H1 (cell line): Measurements from ENCODE around the gene XIRP1. TPM values are rescaled to one million over a fixed set of nuclear protein-coding genes. Genes with fewer than 3 reads are reported as not detected.

ENCODE experiments used
- CHD7 ChIP-seq: fragments of 300-600 bp; sonication (generic); IDR thresholded peaks from 2 replicates; pipeline ENCODE4 v1.7.1; 2012; ENCODE audit warnings: low read length, moderate library complexity, mild to moderate bottlenecking, inconsistent platforms; ENCODE audit not compliant: insufficient replicate concordance
- JUN ChIP-seq: IDR thresholded peaks from 2 replicates; pipeline ENCODE4 v1.6.1; 2011; ENCODE audit warnings: low read depth, mild to moderate bottlenecking, improper control_type of control experiment, low read length
- RNF2 ChIP-seq: fragments of 200-900, 300-1000 bp; sonication (generic); IDR thresholded peaks from 2 replicates; pipeline ENCODE4 v1.7.1; 2016; ENCODE audit warnings: borderline replicate concordance, low read depth, mild to moderate bottlenecking, antibody characterized with exemption, low read length; ENCODE audit not compliant: poor library complexity, severe bottlenecking; ENCODE audit errors: missing control alignments
- SIX5 ChIP-seq: IDR thresholded peaks from 2 replicates; pipeline ENCODE4 v1.6.1; 2011; ENCODE audit warnings: mild to moderate bottlenecking, low read depth, low read length
- TAF1 ChIP-seq: IDR thresholded peaks from 2 replicates; pipeline ENCODE4 v1.6.1; 2011; ENCODE audit warnings: mild to moderate bottlenecking, low read depth, low read length
- polyA plus RNA-seq, 7 experiments: library from polyadenylated mRNA; depleted of rRNA in 3 of 7; stranded (reverse) in 5 of 7; unstranded in 2 of 7; fragments of >200 nt in 5 of 7; fragments of 200-250 nt in 2 of 7; gene quantifications; 1 replicate in 5 of 7; 2 replicates in 1 of 7; 4 replicates in 1 of 7; pipeline versions ENCODE4 v1.2.1 to v1.2.3, GENCODE V29; 2011 to 2013; ENCODE audit warnings: missing spikeins in 2 of 7, mixed read lengths in 2 of 7
- total RNA-seq: library from RNA; stranded (reverse); fragmentation: NEBNext Ultra II Directional; extraction: Animal tissue kit (Norgen Biotek cat#: 25700); gene quantifications from 2 replicates; pipeline ENCODE4 v1.2.1, GENCODE V29; 2021

XIRP1 gene
- total and polyA plus RNA-seq, 2 of the 8 experiments (the other 6 are each of a cell fraction or from before 2014, with no cell fraction given) = not detected

DNA sequence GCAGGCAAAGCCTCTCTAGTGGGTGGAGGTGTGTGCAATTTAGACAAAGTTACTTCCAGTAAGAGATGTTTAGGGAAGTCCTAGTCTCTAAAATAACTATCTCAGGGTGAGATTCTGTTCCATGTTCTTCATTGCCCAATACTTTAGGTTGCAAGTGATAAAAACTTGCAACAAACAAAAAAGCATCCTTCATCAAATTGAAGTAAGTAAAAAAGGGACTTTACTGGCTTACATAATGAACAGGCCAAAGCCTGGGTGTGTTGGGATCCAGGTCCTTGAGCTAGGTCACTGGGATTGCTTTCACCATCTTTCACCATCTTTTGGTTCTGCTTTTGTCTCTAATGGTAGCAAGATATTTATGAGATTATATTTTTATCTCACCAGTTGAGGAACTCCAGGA, 49.2 kb upstream of the XIRP1 start (continued):
- TF ChIP-seq CHD7 = no peak
- no peak for TF ChIP-seq SIX5
- TF ChIP-seq JUN = no peak
- TF ChIP-seq TAF1 = no peak
- TF ChIP-seq RNF2 = no peak
